ENCODE data around the gene TUBB2B.

Gene TUBB2B

DNA sequence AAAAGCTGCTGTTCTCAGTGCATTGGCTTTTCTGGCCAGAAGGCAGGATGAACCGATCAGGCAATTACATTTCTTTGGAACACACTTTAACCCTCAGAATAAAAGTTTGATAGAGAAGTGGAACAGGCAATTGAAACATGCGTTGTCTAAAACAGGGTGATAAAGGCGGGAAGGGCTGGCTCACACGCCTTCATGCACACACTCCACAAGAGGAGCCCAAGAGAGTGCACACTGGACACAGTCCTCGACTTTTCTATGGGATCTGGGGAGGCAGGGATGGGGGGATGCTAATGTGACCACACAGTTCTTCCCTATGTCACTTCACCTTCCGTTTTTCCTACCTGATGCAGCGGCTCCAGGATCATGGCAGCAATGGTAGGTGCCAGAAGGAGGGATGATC is 39.2 kb downstream of the TUBB2B start:
- TF ChIP-seq ESRRG (CRISPR knock-in tag; IDR thresholded peaks at IDR 0.05): no peak
- TF ChIP-seq ARNTL (CRISPR knock-in tag; IDR thresholded peaks at IDR 0.05; ENCODE audit: borderline replicate concordance, low read depth): no peak
- TF ChIP-seq ZNF8 (CRISPR knock-in tag; IDR thresholded peaks at IDR 0.05): no peak
- TF ChIP-seq GLIS3 (CRISPR knock-in tag; IDR thresholded peaks at IDR 0.05): no peak
- TF ChIP-seq ZC3H10 (CRISPR knock-in tag; IDR thresholded peaks at IDR 0.05): no peak
- no peak for TF ChIP-seq OSR1 (CRISPR knock-in tag; IDR thresholded peaks at IDR 0.05)
- no peak for TF ChIP-seq TCF4 (CRISPR knock-in tag; IDR thresholded peaks at IDR 0.05; ENCODE audit: borderline replicate concordance)
- TF ChIP-seq ISL1 (CRISPR knock-in tag; IDR thresholded peaks at IDR 0.05): no peak
- TF ChIP-seq, protein P1, sequence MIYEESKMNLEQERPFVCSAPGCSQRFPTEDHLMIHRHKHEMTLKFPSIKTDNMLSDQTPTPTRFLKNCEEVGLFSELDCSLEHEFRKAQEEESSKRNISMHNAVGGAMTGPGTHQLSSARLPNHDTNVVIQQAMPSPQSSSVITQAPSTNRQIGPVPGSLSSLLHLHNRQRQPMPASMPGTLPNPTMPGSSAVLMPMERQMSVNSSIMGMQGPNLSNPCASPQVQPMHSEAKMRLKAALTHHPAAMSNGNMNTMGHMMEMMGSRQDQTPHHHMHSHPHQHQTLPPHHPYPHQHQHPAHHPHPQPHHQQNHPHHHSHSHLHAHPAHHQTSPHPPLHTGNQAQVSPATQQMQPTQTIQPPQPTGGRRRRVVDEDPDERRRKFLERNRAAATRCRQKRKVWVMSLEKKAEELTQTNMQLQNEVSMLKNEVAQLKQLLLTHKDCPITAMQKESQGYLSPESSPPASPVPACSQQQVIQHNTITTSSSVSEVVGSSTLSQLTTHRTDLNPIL (CRISPR knock-in tag; IDR thresholded peaks at IDR 0.05; ENCODE audit: low read depth): no peak
- no peak for TF ChIP-seq BACH2 (CRISPR knock-in tag; IDR thresholded peaks at IDR 0.05; ENCODE audit: borderline replicate concordance)
- no peak for TF ChIP-seq SNAI2 (CRISPR knock-in tag; IDR thresholded peaks at IDR 0.05)
- TF ChIP-seq CSDC2 (CRISPR knock-in tag; IDR thresholded peaks at IDR 0.05): no peak
- TF ChIP-seq, protein P2, sequence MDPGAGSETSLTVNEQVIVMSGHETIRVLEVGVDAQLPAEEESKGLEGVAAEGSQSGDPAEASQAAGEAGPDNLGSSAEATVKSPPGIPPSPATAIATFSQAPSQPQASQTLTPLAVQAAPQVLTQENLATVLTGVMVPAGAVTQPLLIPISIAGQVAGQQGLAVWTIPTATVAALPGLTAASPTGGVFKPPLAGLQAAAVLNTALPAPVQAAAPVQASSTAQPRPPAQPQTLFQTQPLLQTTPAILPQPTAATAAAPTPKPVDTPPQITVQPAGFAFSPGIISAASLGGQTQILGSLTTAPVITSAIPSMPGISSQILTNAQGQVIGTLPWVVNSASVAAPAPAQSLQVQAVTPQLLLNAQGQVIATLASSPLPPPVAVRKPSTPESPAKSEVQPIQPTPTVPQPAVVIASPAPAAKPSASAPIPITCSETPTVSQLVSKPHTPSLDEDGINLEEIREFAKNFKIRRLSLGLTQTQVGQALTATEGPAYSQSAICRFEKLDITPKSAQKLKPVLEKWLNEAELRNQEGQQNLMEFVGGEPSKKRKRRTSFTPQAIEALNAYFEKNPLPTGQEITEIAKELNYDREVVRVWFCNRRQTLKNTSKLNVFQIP (CRISPR knock-in tag; IDR thresholded peaks at IDR 0.05; ENCODE audit: borderline replicate concordance, low read depth): no peak
- TF ChIP-seq, protein P3, sequence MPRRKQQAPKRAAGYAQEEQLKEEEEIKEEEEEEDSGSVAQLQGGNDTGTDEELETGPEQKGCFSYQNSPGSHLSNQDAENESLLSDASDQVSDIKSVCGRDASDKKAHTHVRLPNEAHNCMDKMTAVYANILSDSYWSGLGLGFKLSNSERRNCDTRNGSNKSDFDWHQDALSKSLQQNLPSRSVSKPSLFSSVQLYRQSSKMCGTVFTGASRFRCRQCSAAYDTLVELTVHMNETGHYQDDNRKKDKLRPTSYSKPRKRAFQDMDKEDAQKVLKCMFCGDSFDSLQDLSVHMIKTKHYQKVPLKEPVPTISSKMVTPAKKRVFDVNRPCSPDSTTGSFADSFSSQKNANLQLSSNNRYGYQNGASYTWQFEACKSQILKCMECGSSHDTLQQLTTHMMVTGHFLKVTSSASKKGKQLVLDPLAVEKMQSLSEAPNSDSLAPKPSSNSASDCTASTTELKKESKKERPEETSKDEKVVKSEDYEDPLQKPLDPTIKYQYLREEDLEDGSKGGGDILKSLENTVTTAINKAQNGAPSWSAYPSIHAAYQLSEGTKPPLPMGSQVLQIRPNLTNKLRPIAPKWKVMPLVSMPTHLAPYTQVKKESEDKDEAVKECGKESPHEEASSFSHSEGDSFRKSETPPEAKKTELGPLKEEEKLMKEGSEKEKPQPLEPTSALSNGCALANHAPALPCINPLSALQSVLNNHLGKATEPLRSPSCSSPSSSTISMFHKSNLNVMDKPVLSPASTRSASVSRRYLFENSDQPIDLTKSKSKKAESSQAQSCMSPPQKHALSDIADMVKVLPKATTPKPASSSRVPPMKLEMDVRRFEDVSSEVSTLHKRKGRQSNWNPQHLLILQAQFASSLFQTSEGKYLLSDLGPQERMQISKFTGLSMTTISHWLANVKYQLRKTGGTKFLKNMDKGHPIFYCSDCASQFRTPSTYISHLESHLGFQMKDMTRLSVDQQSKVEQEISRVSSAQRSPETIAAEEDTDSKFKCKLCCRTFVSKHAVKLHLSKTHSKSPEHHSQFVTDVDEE (CRISPR knock-in tag; IDR thresholded peaks at IDR 0.05): no peak
- TF ChIP-seq ZNF70 (CRISPR knock-in tag; IDR thresholded peaks at IDR 0.05): no peak
- no peak for TF ChIP-seq ZFP30 (CRISPR knock-in tag; IDR thresholded peaks at IDR 0.05)
- no peak for TF ChIP-seq ZNF565 (CRISPR knock-in tag; conservative IDR thresholded peaks at IDR 0.05; ENCODE audit: low read depth)
- TF ChIP-seq, protein P4, sequence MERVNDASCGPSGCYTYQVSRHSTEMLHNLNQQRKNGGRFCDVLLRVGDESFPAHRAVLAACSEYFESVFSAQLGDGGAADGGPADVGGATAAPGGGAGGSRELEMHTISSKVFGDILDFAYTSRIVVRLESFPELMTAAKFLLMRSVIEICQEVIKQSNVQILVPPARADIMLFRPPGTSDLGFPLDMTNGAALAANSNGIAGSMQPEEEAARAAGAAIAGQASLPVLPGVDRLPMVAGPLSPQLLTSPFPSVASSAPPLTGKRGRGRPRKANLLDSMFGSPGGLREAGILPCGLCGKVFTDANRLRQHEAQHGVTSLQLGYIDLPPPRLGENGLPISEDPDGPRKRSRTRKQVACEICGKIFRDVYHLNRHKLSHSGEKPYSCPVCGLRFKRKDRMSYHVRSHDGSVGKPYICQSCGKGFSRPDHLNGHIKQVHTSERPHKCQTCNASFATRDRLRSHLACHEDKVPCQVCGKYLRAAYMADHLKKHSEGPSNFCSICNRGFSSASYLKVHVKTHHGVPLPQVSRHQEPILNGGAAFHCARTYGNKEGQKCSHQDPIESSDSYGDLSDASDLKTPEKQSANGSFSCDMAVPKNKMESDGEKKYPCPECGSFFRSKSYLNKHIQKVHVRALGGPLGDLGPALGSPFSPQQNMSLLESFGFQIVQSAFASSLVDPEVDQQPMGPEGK (CRISPR knock-in tag; IDR thresholded peaks at IDR 0.05; ENCODE audit: borderline replicate concordance): no peak
- TF ChIP-seq TOX (CRISPR knock-in tag; IDR thresholded peaks at IDR 0.05; ENCODE audit: borderline replicate concordance): no peak
- TF ChIP-seq, protein P5, sequence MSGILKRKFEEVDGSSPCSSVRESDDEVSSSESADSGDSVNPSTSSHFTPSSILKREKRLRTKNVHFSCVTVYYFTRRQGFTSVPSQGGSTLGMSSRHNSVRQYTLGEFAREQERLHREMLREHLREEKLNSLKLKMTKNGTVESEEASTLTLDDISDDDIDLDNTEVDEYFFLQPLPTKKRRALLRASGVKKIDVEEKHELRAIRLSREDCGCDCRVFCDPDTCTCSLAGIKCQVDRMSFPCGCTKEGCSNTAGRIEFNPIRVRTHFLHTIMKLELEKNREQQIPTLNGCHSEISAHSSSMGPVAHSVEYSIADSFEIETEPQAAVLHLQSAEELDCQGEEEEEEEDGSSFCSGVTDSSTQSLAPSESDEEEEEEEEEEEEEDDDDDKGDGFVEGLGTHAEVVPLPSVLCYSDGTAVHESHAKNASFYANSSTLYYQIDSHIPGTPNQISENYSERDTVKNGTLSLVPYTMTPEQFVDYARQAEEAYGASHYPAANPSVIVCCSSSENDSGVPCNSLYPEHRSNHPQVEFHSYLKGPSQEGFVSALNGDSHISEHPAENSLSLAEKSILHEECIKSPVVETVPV (CRISPR knock-in tag; IDR thresholded peaks at IDR 0.05): no peak
- no peak for ATAC-seq

GRCh38 chr6:3186974-3187382 is 40.5 kb downstream of the TUBB2B start:
- no peak for ATAC-seq
- TF ChIP-seq, protein P5 (CRISPR knock-in tag; IDR thresholded peaks at IDR 0.05): no peak
- TF ChIP-seq TCF4 (CRISPR knock-in tag; IDR thresholded peaks at IDR 0.05; ENCODE audit: borderline replicate concordance): no peak

- ATAC-seq: no peak
- TF ChIP-seq, protein P2 (CRISPR knock-in tag; IDR thresholded peaks at IDR 0.05; ENCODE audit: borderline replicate concordance, low read depth): no peak
- TF ChIP-seq, protein P4 (CRISPR knock-in tag; IDR thresholded peaks at IDR 0.05; ENCODE audit: borderline replicate concordance): no peak
- TF ChIP-seq TOX (CRISPR knock-in tag; IDR thresholded peaks at IDR 0.05; ENCODE audit: borderline replicate concordance) (no peak), ZFP3 (CRISPR knock-in tag; IDR thresholded peaks at IDR 0.05) (no peak), PPARA (CRISPR knock-in tag; IDR thresholded peaks at IDR 0.05; ENCODE audit: borderline replicate concordance) (no peak), GLIS3 (CRISPR knock-in tag; IDR thresholded peaks at IDR 0.05) (no peak), ZNF8 (CRISPR knock-in tag; IDR thresholded peaks at IDR 0.05) (no peak), OSR1 (CRISPR knock-in tag; IDR thresholded peaks at IDR 0.05) (no peak)
- TF ChIP-seq, protein P5 (CRISPR knock-in tag; IDR thresholded peaks at IDR 0.05): no peak
These were observed 44.4 kb downstream of the TUBB2B start for GRCh38 chr6:3183066-3183465.
